OCI-M2 (cell line): ENCODE measurements around the gene TREX2.

Experiments used
- DNase-seq: peaks from one replicate; lab custom pipeline; 2025; ENCODE audit not compliant: unreplicated experiment; lab: John Stamatoyannopoulos, UW

Gene TREX2, protein sequence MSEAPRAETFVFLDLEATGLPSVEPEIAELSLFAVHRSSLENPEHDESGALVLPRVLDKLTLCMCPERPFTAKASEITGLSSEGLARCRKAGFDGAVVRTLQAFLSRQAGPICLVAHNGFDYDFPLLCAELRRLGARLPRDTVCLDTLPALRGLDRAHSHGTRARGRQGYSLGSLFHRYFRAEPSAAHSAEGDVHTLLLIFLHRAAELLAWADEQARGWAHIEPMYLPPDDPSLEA

DNA sequence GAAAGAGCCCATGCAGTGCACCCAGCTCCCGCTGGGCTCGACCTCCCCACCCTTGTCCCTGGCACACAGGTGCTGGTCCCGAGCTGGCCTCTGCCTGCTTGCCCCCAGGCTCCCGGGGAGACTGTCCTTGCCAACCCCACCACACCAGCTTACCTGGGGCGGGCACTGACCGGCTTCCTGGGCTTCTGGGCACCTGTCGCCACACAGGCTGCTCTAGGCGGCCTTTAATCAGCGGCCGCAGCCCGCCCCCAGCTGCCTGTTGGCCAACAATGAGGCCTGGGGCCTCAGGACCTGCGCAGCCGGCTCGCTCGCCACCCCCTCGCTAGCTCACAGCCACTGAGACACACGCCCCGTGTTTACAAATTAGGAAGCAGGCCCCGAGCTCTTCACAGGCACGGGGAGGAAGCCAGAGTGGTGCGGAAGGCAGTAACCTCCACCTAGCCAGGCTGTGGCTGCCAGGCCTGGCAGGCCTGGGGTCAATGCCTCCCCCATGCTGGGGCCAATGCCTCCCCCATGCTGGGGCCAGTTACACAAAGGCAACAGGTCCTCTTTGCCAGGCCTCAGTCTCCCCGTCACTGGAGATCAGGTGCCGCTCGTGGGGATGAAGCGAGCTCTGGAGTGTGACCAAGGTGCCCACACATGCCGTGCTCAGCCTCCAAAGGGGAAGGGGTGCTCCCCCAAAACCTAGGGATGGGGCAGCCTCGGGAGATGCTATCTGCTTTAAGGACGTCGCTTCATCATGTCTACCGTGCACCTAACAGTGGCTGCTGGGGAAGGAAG, at the start of gene TREX2:
TSS of gene TREX2 (minus strand) at position 201 of the 780 bp plus-strand sequence. CDS start 626 bp downstream, outside the sequence.
- DNase-seq: no peak

DNA sequence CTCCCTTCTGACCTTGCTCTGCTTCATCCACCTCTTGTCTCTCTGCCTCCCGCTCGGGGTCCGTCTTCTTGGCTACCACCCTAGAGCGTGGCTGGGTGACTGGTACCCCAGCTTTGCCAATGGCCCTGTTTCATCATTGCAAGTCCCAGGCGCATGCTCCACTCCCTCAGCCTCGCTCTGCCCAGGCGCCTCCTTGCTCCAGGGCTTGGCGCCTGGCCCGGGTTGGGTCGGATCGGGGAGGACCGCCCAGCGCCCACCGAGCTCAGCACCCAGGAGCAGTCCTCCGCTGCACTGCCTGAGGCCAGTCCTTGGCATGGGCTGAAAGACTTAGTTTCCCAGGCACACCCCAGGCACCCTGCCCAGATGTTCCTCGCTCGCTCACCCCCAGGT, 49.5 kb upstream of the TREX2 start:
- no peak for DNase-seq

DNA sequence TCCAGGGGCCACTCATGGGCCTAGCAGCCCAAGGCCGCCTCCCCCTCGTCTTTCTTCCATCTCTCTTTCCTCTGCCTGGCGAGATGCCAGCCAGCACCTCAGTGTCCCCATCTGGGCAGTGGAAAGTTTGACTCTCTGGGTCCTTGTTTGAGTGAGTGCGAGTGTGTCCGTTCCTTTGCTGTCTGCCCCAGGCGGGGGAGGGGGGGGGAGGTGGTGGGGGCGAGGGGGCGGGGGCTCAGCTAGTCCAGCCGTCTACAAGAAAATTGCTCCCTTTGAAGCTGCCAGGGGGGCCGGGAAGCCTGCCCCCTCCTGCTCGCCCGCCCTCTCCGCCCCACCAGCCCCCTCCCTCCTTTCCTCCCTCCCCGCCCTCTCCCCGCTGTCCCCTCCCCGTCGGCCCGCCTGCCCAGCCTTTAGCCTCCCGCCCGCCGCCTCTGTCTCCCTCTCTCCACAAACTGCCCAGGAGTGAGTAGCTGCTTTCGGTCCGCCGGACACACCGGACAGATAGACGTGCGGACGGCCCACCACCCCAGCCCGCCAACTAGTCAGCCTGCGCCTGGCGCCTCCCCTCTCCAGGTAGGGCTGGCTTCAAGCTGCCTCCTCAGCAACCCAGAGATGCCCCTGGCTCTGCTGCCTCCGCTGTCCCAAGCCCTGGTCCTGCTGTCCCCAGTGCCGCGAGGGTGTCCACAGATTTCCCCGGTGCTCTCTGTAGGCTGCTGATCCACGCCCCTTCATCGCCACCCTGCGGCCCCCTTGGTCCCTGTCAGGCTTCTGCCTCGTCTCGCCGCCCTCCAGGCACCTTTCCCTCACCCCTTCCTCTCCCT, 48.9 kb upstream of the TREX2 start, which contains the start of gene BGN:
TSS of gene BGN (plus strand) at position 440 of the 821 bp plus-strand sequence. CDS start 9,652 bp downstream, outside the sequence.
- no peak for DNase-seq

DNA sequence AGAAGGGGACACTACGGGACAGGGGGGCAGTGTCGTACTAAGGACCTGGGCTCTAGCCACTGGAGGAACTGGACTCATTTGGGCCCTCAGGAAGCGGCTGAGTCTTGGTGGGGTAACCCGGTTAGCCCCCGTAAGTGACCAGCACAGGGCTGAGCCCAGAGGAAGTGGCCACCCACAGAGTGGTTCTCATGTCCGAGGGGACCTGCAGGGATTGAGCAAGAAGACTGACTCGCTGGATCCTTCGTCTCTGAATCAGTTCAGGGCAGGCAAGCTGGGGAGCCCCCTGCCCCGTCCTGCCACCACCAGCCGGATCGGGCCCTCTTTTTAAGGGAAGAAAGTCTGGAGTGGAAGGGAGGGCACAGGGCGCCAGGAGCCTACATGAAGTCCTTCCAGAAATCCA, 48.2 kb upstream of the TREX2 start:
- no peak for DNase-seq

DNA sequence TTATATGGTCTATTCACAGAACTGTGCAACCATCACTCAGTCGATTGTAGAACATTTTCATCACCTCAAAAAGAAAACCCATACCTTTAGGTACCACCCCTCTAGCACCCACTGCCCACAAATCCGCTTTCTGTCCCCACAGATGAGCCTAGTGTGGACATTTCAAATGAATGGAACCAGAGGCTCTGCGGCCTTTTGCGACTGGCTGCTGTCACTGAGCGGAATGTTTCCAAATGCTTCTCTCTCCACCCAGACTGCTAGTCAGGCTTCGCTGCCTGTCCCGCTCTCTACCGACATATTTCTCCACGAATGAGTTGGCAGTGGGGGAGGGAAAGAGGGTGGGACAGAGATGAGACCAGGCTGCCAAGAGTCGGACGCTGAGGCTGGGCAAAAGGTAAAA, 47.2 kb upstream of the TREX2 start:
- no peak for DNase-seq

DNA sequence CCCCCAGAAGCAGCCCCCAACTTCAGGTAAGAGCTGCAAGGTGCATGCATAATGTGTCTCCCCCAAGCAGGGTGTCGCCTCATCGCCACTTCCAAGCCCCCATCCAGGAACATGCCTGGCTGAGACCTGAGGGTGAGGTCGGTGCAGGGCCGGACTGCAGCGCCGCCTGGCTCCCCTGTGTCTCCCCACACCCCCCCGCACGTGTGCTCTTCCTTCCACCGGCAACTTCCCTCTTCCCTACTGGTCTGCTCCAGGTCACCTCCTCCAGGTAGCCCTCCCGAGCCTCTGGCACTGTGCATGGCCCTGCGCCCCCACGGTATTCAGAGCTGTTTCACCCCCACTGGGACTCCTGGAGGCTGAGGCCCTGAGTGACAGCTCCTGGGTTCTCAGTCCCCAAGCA, 46.7 kb upstream of the TREX2 start:
- DNase-seq: no peak

DNA sequence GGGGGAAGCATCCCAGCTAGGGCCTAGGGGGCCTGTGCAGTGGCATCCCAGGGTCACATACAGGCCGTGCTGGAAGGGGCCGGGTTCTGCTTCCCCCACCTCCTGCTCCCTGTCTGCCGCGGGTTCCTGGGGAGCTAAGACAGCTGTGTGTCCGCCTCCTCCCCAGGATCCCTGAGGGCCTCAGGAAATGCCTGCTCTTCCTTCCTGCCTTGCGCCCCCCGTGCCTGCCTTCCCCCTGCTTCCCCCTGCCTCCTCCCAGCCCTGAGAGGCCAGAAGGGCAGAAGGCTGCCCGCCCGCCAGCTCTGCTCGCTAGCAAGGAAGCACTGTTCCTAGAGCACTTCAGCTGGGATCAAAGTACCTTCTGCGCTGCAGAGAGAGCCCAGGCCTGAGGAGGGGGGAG, 46.1 kb upstream of the TREX2 start:
- no peak for DNase-seq

DNA sequence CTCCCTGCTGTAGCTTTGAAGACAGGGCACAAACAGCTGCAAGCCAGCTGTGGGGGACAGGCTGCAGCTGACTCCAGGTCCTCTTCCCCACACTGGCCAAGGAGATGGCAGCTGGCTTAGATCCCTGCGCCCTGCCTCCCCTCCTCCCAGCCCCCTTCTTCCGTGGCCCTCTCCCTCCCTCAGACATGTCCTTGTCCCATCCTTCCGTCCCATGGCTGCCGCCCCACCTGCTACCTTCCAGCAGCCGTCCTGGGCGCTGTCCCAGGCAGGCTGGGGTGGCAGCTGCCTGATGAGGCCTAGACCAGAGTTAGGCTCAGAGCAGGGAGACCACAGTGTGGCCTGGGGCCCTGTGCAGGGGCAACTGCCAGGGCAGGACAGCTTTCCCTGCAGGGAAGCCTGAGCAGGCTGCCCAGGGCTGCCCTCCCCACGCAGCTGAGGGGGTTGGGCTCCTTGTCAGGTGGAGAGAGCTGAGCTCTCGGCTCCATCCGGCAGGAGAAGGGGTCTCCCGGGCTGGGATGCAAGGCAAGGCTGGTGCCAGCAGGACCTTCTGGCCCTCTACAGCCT, 45.6 kb upstream of the TREX2 start:
- DNase-seq: no peak

DNA sequence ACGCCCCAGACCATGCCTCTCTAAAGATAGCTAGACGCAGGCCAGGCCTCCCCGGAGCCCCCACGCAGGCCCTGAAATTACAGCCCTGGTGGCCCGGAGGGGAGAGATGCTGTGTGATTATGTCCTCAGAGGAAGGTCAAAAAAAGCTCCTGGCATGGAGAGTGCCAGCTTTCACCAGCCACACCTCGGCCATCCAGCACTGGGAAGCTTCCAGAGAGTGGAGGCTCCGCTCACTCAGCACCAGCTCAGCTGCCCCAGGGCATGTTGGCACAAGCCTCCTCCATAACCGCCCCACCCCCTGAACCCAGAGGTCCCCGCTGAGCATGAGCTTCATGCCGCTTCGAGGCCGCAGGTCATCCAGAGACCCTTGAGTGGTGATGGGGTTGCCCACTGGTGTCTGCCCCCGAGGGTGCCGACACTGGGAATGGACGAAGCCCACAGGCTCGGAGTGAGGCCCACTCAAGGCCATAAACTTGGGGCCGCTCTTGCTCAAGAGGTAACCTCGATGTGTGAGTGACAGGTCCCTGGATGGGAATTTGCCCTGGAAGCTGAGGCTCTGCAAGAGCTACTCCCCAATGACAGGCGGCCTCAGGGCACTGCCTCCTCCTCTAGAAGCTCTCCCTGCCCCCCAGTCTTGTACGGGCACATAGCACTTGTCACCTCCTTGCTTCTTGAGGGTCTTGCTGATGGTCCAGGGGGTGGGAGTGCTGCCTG, 44.5 kb upstream of the TREX2 start:
- DNase-seq: no peak

DNA sequence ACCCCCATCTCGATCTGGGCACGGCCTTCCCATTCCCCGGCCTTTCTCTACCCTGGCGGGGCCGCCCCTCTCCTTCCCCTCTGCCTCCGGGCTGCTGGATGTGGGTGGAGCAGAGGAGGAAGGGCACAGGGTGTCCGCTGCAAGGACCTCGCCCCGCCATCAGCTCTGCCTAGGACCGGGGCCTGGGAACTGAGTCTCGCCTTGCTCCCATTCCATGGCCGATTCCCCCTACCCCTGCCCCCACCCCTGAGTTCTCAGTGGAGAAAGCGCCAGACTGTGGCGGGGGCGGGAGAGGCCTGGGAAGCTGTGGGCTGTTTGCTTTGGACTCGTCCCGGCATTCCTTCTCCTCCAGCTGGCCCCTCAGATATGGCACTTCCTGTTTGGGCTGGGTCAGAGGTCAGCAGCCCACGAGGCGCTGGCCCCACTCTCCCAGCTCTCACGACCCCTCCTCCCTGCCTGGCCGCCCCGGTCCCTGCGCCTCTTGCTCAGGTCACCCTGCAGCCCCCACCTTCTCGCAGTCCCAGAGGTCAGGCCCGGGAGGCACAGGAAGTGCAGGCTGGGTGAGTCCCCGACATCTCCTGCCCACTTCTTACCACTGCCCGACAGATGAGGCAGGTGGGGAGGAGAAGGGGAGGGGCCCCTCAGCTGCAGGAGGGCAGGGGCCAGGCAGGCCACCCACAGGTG, 42.5 kb upstream of the TREX2 start:
- DNase-seq: no peak

DNA sequence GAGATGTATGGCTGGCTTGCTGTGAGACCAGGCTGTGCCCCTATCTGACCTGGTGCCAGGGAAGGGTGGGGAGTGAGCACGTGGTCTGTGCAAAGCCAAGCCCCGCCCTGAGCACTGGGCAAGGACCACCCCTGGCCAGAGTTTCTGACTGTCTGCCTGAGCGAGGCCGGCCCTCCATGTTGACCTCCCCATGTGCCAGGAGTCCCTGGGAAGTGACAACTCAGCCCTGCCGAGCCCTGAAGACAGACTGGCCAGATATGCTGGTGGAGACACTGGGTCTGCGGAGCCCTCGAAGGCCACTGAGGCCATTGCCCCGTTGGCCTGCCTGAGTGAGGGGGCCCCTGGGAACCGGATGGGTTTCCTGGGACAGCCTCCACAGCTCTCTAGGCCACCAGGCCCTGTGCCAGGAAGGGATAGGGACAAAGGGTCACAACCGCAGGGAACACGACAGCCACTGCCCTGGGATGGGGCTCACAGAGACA, 41.8 kb upstream of the TREX2 start:
- DNase-seq: no peak

DNA sequence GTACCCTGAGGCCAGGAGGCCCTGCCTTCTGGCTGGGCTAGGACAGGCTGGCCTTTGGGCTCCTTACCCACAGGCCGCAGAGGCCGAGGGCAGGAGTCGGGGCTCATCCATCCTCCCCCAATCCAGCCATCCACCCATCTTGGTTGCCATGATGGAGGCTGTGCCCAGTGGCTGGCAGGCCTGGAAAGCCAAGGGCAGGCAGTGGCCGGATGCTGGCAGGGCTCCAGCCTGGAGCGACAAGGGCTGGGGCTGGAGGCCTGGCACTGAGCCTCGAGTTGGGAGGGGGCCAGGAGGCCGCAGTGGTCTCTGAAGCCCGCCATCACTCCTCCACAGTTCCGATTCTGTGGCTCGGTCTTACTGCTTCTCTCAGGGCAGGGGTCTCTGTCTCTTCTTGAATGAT, 40.3 kb upstream of the TREX2 start:
- DNase-seq: no peak

DNA sequence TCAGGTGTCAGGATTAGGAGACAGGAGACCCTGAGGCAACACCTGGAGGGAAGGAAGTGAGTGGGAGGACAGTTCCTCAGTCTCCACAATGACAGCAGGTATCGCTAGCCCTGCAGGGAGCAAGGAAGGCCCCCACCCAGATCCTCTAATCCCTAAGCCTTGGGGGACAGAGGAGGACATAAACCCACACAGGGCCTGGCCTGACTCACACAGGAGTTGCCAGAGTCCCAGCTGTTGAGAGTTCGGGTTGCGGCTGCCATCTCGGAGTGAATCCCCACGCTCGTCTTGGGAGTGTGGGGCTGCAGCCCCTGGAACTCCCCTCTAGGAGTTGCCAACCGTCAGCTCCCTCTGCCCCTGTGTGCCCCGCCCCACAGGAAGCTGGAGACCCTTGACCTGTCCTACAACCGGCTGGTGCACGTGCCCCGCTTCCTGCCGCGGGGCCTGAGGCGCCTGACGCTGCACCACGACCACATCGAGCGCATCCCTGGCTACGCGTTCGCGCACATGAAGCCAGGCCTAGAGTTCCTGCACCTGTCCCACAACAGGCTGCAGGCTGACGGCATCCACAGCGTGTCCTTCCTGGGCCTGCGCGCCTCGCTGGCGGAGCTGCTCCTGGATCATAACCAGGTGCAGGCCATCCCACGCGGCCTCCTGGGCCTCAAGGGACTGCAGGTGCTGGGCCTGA, 39.7 kb upstream of the TREX2 start:
- DNase-seq: no peak

DNA sequence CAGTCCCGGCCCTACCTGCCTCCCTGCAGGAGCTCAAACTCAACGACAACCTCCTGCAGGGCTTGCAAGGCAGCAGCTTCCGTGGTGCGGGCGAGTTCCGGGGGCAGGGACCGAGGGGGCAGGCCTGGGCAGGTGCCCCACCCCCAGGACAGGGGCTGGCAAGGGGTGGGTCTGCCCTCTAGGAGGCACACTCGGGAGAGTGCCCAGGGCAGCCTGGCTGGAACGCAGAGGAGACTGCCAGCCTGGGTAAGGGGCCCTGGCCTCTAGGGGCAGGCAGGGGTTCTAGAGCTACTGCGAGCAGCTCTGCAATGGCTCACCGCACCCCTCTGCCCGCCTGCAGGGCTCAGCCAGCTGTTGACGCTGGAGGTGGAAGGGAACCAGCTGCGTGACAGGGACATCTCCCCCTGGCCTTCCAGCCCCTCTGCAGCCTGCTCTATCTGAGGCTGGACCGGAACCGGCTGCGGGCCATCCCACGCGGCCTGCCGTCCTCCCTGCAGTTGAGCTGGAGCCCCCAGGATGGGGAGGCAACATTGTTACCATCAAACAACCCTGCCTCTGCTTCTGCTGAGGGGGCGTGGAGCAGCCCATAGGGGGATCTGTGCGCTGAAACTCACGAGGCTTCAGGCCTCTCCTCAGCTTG, 36.6 kb upstream of the TREX2 start:
- DNase-seq: no peak

DNA sequence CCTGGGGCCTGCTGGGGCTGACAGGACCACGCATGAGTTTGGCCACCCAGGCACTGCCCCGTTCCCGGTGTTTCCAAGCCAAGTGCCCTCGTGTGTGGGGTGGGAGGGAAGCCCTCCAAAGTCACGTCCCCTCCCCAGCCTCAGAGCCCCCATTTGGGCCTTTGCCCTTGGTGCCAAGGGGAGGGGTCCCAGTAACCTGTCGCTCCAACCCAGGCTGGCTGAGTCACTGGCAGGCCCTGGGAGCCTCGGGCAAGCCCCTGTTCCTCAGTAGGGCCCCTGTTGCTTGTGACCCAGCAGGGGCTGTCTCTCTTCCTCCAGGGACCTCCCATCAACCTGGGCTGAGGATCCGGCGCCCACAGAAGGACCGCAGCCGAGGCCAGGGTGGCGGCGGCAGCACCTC, 35.2 kb upstream of the TREX2 start:
- DNase-seq: no peak

DNA sequence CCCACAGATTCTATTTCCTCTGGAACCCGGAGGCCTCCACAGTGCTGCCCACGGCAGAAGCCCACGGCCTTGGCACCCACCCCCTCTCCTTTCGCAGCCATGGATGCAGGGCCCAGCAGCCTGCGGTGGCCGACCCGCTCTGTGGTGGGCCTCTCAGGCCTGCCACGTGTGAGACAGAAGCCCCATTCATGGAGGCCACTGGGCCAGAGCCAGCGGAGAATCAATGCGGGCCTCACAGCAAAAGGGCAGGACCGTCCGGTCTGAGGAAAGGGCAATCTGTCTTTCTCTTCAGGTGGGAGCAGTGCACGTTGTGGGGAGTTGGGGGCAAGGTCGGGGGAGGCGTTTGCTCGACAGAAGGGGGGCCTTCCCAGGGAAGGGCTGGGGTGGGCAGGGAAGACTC, 32.9 kb upstream of the TREX2 start:
- no peak for DNase-seq

DNA sequence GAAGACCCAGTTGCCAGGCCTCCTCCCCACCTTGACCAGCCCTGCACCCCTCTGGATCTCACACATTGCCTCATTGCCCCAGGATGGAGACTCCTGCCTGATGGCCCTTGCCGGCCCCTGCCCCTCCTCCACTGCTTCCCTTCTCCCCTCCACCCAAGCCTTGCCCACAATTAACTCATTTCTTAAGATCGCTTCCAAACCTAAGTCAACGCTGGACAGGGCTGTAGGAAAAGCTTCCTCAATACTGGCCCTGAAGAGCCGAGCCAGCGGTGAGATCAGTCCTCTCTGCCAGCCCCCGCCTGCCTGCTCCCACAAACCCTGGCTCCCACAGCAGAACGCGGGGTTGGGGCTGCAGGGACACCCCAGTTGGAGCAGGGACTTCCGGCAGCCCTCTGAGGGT, 32.0 kb upstream of the TREX2 start:
- no peak for DNase-seq

DNA sequence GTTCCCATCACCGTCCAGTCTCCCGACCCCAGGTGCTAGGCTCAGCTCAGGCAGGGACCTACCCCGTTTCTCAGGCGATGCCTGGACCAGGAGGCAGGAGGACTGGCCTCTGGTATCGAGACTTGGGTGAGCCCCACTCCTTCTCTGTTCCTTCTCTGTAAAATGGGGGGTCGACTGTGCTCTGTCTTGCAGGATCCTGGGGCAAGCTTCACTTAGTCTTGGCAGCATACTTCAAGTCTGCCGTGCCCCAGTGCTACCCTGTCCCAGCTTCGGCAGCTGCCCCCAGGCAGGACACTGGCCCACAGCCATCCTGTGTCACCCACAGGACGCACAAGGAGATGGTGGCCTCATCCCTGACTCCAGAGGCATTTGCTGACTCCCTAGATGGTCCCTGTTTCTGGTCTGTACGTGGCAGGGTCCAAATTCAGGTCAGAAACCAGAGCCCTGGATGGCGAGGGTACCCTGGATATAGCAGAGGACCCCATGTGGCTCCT, 31.6 kb upstream of the TREX2 start:
- DNase-seq: no peak
